ENCODE results near the gene TMC6.
A peak's percentile ranks its signal among the peaks of the same experiment; 100 is the strongest.

TMC6 gene

DNA sequence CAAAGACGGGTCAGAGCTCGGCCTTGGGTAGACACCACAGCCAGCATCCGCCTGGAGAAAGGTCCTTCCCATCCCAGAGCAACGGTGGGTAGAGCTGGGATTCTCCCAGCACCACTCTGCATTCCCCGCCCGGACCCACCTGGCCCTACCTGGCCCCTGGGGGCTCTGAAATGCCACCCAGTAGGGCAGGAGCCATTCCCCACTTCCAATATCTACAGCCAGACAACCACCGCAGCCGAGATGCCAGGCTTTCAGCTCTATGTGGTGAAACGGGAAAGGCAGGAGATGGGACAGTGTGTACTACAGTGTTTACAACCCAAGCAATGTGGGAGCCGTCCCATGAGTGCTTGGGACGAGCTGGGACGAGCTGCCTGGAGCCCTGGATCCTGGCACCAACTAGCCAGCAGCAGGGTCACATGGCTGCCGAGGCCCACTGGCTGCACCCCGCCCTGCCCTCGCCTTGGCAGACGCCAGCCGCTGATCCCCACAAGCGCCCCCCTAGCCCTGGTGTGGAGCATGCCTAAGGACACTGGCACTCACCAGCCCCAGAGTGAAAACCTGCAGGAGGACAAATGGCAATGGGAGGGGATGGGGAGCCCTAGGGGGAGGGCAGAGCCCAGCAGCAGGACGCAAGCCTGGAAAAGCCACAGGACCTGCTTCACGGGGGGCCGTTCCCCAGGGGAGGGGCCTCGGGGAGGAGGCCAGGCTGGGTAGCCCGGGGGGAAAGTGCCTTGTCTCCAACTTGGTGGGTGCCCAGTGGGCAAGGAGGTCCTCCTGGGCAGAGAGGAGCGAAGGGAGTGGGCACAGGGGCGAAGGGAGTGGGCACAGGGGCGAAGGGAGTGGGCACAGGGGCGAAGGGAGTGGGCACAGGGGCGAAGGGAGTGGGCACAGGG, 13.5 kb downstream of the TMC6 start:
- DNase-seq (ENCODE audit: low read depth, low spot score) = no peak
- in situ Hi-C loops (cut with HindIII; ENCODE audit: low sequenced_read_pairs) = no loop called here
- TF ChIP-seq, protein P1, sequence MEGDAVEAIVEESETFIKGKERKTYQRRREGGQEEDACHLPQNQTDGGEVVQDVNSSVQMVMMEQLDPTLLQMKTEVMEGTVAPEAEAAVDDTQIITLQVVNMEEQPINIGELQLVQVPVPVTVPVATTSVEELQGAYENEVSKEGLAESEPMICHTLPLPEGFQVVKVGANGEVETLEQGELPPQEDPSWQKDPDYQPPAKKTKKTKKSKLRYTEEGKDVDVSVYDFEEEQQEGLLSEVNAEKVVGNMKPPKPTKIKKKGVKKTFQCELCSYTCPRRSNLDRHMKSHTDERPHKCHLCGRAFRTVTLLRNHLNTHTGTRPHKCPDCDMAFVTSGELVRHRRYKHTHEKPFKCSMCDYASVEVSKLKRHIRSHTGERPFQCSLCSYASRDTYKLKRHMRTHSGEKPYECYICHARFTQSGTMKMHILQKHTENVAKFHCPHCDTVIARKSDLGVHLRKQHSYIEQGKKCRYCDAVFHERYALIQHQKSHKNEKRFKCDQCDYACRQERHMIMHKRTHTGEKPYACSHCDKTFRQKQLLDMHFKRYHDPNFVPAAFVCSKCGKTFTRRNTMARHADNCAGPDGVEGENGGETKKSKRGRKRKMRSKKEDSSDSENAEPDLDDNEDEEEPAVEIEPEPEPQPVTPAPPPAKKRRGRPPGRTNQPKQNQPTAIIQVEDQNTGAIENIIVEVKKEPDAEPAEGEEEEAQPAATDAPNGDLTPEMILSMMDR (IDR thresholded peaks at IDR 0.05; ENCODE audit: low read depth, low read length) = no peak
- H3K4me3 ChIP-seq (ENCODE audit: low read depth, low read length) = no peak overlapping the region

DNA sequence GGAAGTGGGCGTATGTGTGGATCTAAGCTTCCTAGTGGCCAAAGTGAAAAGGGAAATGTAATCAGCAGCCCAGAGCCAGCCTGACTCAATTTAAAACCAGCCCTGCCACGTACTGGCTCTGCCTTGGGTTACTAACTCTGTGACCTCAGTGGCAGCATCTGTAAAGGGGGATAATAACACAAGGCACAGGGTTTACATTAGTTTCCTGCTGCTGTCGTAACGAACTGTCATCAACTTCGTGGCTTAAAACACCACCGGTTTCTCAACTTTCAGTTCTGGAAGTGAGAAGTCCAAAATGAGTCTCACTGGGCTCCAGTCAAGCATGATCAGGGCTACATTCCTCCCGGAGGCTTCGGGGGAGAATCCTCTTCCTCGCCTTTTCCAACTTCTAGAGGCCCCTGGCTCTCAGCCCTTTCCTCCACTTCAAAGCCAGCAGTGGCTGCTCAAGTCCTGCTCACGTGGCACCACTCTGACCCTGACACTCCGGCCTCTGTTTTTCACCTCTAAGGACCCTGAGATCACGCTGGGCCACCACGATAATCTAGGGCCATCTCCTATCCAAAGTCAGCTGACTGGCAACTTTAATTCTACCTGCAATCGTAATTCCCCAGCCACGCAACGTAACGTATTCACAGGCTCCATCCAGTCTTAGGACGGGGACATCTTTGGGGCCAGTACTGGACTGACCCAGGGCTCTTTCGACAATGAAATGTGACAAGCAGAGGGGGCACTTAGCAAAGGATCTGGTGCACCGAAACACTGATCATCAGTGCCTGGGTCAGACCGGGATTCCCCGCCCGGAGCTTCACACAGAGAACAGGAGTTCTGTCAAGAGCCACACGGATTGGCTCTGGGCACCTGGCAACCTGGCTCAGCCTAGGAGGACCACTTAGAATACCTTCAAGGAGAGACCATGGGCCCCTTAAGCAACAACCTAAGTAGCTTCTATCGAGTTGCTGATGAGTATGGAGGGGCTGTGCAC, 14.5 kb downstream of the TMC6 start:
- in situ Hi-C loops (cut with HindIII; ENCODE audit: low sequenced_read_pairs) = no loop called here
- TF ChIP-seq, protein P1 (IDR thresholded peaks at IDR 0.05; ENCODE audit: low read depth, low read length) = no peak
- H3K4me3 ChIP-seq (ENCODE audit: low read depth, low read length) = no peak overlapping the region
- DNase-seq (ENCODE audit: low read depth, low spot score) = no peak

DNA sequence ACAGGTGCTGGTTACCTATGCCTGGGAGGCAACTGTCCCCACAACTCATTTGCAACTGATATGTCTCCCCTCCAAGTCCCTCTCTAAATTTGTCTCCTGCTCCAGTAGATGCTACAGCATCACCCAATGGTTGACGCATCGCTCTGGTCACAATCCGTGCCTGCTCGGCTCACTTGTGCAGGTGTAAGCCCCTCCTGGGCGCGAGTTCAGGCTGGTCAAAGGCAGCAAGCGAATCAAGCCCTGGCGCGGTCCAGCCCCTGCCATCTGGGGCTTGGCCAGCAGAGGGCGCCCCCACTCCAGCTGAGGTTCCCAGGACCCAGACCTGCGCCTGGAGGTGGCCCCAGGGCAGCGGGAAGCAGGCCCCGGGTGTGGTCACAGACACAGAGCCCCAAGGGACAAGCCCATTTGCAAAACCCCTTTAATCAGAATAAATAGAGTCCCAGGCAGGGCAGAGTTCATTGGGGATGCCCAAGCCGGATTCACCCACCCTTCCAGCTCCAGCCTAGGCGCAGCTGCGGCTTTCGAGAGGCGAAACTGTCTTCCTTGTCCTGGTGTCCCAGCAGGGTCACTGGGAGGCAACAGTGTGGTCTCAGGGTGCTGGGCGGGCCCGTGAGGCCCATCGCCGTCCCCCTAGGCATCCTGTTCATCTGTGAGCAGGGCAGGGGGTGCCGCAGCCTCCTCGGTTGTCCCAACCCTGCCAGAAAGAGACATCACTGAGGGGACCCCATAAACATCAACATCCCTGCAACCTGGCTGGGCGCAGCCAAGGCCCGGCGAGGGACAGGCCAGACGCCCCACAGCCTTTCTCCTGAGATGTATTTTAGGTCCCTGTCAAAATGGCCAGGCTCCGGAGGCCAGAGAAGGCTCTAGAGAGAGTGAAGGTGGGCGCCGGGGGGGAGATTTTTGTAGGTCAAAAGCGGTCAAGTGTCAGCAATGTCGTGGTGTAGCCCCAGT, 15.8 kb downstream of the TMC6 start:
- peak; percentile 36 for DNase-seq (ENCODE audit: low read depth, low spot score)
- H3K4me3 ChIP-seq (ENCODE audit: low read depth, low read length) = no peak overlapping the region
- in situ Hi-C loops (cut with HindIII; ENCODE audit: low sequenced_read_pairs) = no loop called here
- TF ChIP-seq, protein P1 (IDR thresholded peaks at IDR 0.05; ENCODE audit: low read depth, low read length) = peak; percentile 99

DNA sequence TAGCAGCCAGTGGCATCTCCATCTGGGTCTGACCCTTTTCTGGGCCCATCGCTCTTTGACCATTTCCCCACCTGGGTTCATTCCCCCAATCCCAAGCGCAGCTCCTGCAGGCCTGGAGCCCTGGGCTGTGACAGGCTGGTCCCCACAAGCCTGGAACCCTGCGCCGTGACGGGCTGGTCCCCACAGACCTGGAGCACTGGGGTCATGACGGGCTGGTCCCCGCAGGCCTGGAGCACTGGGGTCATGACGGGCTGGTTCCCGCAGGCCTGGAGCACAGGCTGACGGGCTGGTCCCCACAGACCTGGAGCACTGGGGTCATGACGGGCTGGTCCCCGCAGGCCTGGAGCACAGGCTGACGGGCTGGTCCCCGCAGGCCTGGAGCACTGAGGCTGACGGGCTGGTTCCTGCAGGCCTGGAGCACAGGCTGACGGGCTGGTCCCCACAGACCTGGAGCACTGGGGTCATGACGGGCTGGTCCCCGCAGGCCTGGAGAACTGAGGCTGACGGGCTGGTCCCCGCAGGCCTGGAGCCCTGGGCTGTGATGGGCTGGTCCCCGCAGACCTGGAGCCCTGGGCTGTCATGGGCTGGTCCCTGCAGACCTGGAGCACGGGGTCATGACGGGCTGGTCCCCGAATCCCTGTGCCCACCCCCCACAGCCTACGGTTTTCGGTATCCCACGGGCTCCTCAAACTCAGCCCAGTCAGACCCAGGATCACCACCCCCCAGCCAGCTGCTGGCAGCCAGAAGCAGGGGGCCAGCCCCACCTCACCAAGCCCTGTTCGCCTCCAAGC, 16.6 kb downstream of the TMC6 start:
- in situ Hi-C loops (cut with HindIII; ENCODE audit: low sequenced_read_pairs) = no loop called here
- no peak for DNase-seq (ENCODE audit: low read depth, low spot score)
- H3K4me3 ChIP-seq (ENCODE audit: low read depth, low read length) = no peak overlapping the region
- TF ChIP-seq, protein P1 (IDR thresholded peaks at IDR 0.05; ENCODE audit: low read depth, low read length) = no peak

DNA sequence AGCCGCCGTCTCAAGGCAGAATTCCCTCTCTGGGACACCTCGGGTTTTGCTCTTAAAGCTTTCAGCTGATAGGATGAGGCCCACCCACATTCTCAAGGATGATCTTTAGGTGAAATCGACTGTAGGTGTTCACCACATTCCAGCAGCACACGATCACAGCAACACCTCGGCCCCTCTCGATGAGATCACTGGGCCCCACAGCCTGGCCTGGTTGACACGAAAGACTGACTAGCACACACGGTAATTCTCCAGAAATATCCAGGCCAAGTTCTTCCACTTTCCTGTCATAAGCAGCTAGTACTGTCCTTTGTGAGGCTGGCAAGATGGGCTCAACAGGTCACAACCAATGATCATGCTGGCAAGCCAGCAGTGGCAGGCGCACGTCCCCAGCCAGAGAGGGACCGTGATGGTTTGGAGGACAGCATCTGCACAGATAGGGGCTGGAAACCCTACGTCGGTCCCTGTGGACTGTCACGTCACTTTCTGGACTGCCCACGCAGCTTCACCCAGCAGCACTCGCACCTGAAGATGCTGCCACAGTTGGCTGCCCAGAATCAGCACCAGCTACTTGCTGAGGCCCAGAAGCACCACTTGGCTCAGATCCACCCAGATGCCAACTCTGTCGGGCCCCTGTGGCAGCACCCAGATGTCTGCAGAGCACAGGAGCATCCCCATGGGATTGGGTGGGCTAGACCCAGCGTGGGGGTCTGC, 17.4 kb downstream of the TMC6 start:
- no peak for DNase-seq (ENCODE audit: low read depth, low spot score)
- TF ChIP-seq, protein P1 (IDR thresholded peaks at IDR 0.05; ENCODE audit: low read depth, low read length) = no peak
- in situ Hi-C loops (cut with HindIII; ENCODE audit: low sequenced_read_pairs) = no loop called here
- no peak overlapping the region for H3K4me3 ChIP-seq (ENCODE audit: low read depth, low read length)
